Measurements from ENCODE around the gene RCBTB1.

DNA sequence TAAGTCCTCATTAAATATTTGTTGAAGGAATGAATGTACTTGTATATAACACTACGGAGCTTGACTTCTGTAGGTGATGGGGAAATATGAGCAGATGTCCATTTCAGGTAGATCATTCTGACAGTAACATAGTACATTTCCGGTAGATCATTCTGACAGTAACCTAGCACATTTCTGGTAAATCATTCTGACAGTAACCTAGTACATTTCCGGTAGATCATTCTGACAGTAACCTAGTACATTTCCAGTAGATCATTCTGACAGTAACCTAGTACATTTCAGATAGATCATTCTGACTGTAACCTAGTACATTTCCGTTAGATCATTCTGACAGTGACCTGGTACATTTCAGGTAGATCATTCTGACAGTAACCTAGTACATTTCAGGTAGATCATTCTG, 87.2 kb downstream of the RCBTB1 start:
- TF ChIP-seq, protein P1, sequence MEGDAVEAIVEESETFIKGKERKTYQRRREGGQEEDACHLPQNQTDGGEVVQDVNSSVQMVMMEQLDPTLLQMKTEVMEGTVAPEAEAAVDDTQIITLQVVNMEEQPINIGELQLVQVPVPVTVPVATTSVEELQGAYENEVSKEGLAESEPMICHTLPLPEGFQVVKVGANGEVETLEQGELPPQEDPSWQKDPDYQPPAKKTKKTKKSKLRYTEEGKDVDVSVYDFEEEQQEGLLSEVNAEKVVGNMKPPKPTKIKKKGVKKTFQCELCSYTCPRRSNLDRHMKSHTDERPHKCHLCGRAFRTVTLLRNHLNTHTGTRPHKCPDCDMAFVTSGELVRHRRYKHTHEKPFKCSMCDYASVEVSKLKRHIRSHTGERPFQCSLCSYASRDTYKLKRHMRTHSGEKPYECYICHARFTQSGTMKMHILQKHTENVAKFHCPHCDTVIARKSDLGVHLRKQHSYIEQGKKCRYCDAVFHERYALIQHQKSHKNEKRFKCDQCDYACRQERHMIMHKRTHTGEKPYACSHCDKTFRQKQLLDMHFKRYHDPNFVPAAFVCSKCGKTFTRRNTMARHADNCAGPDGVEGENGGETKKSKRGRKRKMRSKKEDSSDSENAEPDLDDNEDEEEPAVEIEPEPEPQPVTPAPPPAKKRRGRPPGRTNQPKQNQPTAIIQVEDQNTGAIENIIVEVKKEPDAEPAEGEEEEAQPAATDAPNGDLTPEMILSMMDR (optimal IDR thresholded peaks at IDR 0.05 in 1 of 3, IDR thresholded peaks at IDR 0.05 in 1 of 3, conservative IDR thresholded peaks at IDR 0.05 in 1 of 3; ENCODE audit: extremely low read depth in 1 of 3, insufficient read depth in 2 of 3, low read length in 3 of 3): no peak
- TF ChIP-seq EZH2 (IDR thresholded peaks at IDR 0.05; ENCODE audit: low read length): no peak

All from keratinocyte (primary cell).